HepG2 (cell line): Measurements from ENCODE around the gene CLPTM1. TPM values are rescaled to one million over a fixed set of nuclear protein-coding genes. Genes with fewer than 3 reads are reported as not detected.

Source experiments
- FOXC1 ChIP-seq: sonication (generic); formaldehyde crosslinking; IDR thresholded peaks from 2 replicates; pipeline ENCODE4 v1.8.0; 2022; ENCODE audit warnings: mild to moderate bottlenecking, missing genetic modification reagents, borderline replicate concordance
- FOXM1 ChIP-seq: sonication (generic); formaldehyde crosslinking; IDR thresholded peaks from 2 replicates; pipeline ENCODE4 v1.5.0; 2020; ENCODE audit warnings: missing genetic modification reagents
- GMEB2 ChIP-seq: IDR thresholded peaks from 2 replicates; pipeline ENCODE4 v1.6.1; 2016; ENCODE audit warnings: missing biosample characterization, missing genetic modification reagents, low read depth
- HMG20A ChIP-seq: IDR thresholded peaks from 2 replicates; pipeline ENCODE4 v1.6.1; 2016; ENCODE audit warnings: borderline replicate concordance
- LBX2 ChIP-seq: sonication (generic); formaldehyde crosslinking; IDR thresholded peaks from 2 replicates; pipeline ENCODE4 v1.5.0; 2020; ENCODE audit warnings: missing genetic modification reagents, mild to moderate bottlenecking, borderline replicate concordance
- SKIL ChIP-seq: sonication (generic); formaldehyde crosslinking; IDR thresholded peaks from 2 replicates; pipeline ENCODE4 v1.8.0; 2022; ENCODE audit warnings: missing genetic modification reagents, mild to moderate bottlenecking, moderate library complexity, borderline replicate concordance
- SNRNP70 ChIP-seq: fragments of 200-400 bp; formaldehyde crosslinking; IDR thresholded peaks from 2 replicates; pipeline ENCODE4 v1.6.1; 2017; ENCODE audit warnings: mild to moderate bottlenecking, low read depth, low read length, moderate library complexity
- TAF1 ChIP-seq: sonication (generic); formaldehyde crosslinking; IDR thresholded peaks from 2 replicates; pipeline ENCODE4 v1.4.0; 2020; ENCODE audit warnings: missing genetic modification reagents
- TCF7 ChIP-seq: sonication (generic); IDR thresholded peaks from 2 replicates; pipeline ENCODE4 v1.6.1; 2016; ENCODE audit warnings: antibody characterized with exemption, low read depth
- TEAD3 ChIP-seq: optimal IDR thresholded peaks from 2 replicates; pipeline ENCODE3; 2016; ENCODE audit warnings: borderline replicate concordance
- THAP9 ChIP-seq: sonication (generic); formaldehyde crosslinking; IDR thresholded peaks from 2 replicates; pipeline ENCODE4; 2020; ENCODE audit warnings: missing genetic modification reagents, mild to moderate bottlenecking, borderline replicate concordance
- ZBTB44 ChIP-seq: sonication (generic); formaldehyde crosslinking; IDR thresholded peaks from 2 replicates; pipeline ENCODE4 v1.4.0; 2020; ENCODE audit warnings: missing genetic modification reagents
- ZNF33B ChIP-seq: sonication (generic); formaldehyde crosslinking; IDR thresholded peaks from 2 replicates; pipeline ENCODE4 v1.5.1; 2020; ENCODE audit warnings: mild to moderate bottlenecking, missing genetic modification reagents
- ZNF512B ChIP-seq: sonication (generic); formaldehyde crosslinking; IDR thresholded peaks from 2 replicates; pipeline ENCODE4 v1.5.1; 2020; ENCODE audit warnings: missing genetic modification reagents, mild to moderate bottlenecking, borderline replicate concordance
- ZNF569 ChIP-seq: sonication (generic); formaldehyde crosslinking; IDR thresholded peaks from 2 replicates; pipeline ENCODE4 v1.5.0; 2020; ENCODE audit warnings: mild to moderate bottlenecking, missing genetic modification reagents, moderate library complexity, borderline replicate concordance
- ZNF580 ChIP-seq: IDR thresholded peaks from 2 replicates; pipeline ENCODE4 v1.6.1; 2016; ENCODE audit warnings: low read depth, borderline replicate concordance
- ZNF713 ChIP-seq: sonication (generic); formaldehyde crosslinking; IDR thresholded peaks from 2 replicates; pipeline ENCODE4 v1.4.0; 2020; ENCODE audit warnings: mild to moderate bottlenecking, missing genetic modification reagents
- ZNF792 ChIP-seq: IDR thresholded peaks from 2 replicates; pipeline ENCODE4 v1.6.1; 2016
- polyA plus RNA-seq, 8 experiments: library from polyadenylated mRNA; depleted of rRNA in 3 of 8; stranded (reverse) in 7 of 8; unstranded in 1 of 8; fragments of >200 nt; fragmentation: Illumina TruSeq in 4 of 8; extraction: Trizol in 4 of 8; gene quantifications; 2 replicates each; pipeline versions ENCODE4 v1.2.1 to v1.2.3, GENCODE V29; 2011 to 2016; ENCODE audit warnings: low read depth in 4 of 8, missing spikeins in 1 of 8, mixed read lengths in 1 of 8; ENCODE audit not compliant: insufficient read depth in 1 of 8
- total RNA-seq, 5 experiments: library from RNA; depleted of rRNA; stranded (reverse); fragments of >200 nt; fragmentation: Illumina TruSeq; extraction: Trizol; gene quantifications; 2 replicates each; pipeline ENCODE4 v1.2.3, GENCODE V29; 2016; ENCODE audit warnings: low read depth in 1 of 5

CLPTM1 gene
- total and polyA plus RNA-seq, 2 of the 13 experiments (the other 11 are each of a cell fraction or from before 2014, with no cell fraction given): 34.9 to 42.8 TPM

GRCh38 chr19:44912854-44913253, 42.3 kb upstream of the CLPTM1 start (continued):
- TF ChIP-seq ZNF512B (no peak), TAF1 (CRISPR knock-in tag) (no peak), THAP9 (CRISPR knock-in tag) (no peak), ZNF713 (CRISPR knock-in tag) (no peak), SNRNP70 (no peak), TEAD3 (peak; percentile 84), FOXC1 (CRISPR knock-in tag) (peak; percentile 70; the same call in 1 of the 2 replicates), ZBTB44 (CRISPR knock-in tag) (no peak), GMEB2 (no peak), ZNF792 (CRISPR knock-in tag) (0 out of 2 replicates have a peak, but pooled peaks have one; percentile 49), ZNF33B (CRISPR knock-in tag) (no peak), SKIL (peak; percentile 99), TCF7 (no peak), HMG20A (CRISPR knock-in tag) (peak; percentile 48; the same call in 1 of the 2 replicates), ZNF569 (CRISPR knock-in tag) (no peak), LBX2 (CRISPR knock-in tag) (no peak), FOXM1 (no peak), ZNF580 (CRISPR knock-in tag) (peak; percentile 57; the same call in 1 of the 2 replicates)
